ENCODE data around the gene RELN. TPM values are rescaled to one million over a fixed set of nuclear protein-coding genes. Genes with fewer than 3 reads are reported as not detected.
"Not testable (repeated sequence)": the region's sequence is repeated elsewhere in the genome, so short reads cannot be mapped to it uniquely, and the experiment has no call there.

Gene RELN
- total and polyA plus RNA-seq, 2 donors: 0.28 to 0.96 TPM

DNA sequence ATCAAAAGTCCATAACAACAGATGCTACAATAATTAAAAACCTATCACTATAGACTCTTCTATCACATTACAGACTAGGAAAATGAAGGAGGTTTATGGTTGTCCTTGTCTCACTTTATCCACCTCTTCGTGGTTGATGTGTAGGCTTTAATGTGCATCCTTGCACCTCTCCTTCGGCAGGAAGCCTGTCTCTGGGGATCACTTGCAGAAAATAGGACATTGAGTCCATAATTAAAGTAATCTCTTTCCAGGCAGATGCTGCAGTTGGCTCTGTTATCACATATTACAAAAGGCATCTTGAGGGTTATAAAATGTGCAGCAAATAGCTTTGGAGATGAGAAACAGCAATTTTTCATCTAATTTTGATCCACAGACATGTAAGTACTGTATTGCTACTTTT lies 168.4 kb downstream of the RELN start:
- WGBS: 92% methylated on average over 2 of the region's 2 CpGs
- H3K36me3 ChIP-seq (ENCODE audit: control insufficient read depth in 2 of 2, insufficient read depth in 2 of 2, low read length in 1 of 2): no peaks in the 10 kb centered on the region
- DNase-seq (ENCODE audit: low read depth in 6 of 9, low spot score in 9 of 9): no peak
- no peaks in the 10 kb centered on the region for H3K9me3 ChIP-seq (ENCODE audit: control insufficient read depth in 2 of 2, insufficient read depth in 1 of 2, low read length in 1 of 2)
- H3K4me3 ChIP-seq (ENCODE audit: low read length in 2 of 2): no peak overlapping the region
- no peak overlapping the region for H3K27ac ChIP-seq (ENCODE audit: low read depth in 1 of 2, low read length in 1 of 2)
- H3K4me1 ChIP-seq (ENCODE audit: control insufficient read depth in 2 of 2, insufficient read depth in 2 of 2, low read length in 2 of 2): no peaks in the 10 kb centered on the region
- H3K27me3 ChIP-seq (ENCODE audit: control insufficient read depth in 2 of 2, insufficient read depth in 1 of 2, low read length in 1 of 2): no peaks in the 10 kb centered on the region

DNA sequence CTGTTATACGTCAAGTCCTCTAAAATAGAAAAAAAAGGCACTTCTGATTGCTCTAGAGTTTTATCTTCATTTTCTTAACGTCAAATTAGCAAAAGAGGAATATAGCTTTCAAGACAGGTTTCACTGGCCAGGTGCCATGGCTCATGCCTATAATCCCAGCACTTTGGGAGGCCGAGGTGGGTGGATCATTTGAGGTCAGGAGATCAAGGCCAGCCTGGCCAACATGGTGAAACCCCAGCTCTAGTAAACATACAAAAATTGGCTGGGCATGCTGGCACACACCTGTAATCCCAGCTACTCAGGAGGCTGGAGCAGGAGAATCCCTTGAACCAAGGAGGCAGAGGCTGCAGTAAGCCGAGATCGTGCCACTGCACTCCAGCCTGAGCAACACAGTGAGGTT lies 173.5 kb downstream of the RELN start:
- not testable (repeated sequence) for H3K27ac ChIP-seq (ENCODE audit: low read depth in 1 of 2, low read length in 1 of 2); H3K4me3 ChIP-seq (ENCODE audit: low read length in 2 of 2); H3K27me3 ChIP-seq (ENCODE audit: control insufficient read depth in 2 of 2, insufficient read depth in 1 of 2, low read length in 1 of 2); H3K4me1 ChIP-seq (ENCODE audit: control insufficient read depth in 2 of 2, insufficient read depth in 2 of 2, low read length in 2 of 2); H3K9me3 ChIP-seq (ENCODE audit: control insufficient read depth in 2 of 2, insufficient read depth in 1 of 2, low read length in 1 of 2); H3K36me3 ChIP-seq (ENCODE audit: control insufficient read depth in 2 of 2, insufficient read depth in 2 of 2, low read length in 1 of 2); DNase-seq (ENCODE audit: low read depth in 6 of 9, low spot score in 9 of 9)
- WGBS: 93% methylated on average over 5 of the region's 5 CpGs

DNA sequence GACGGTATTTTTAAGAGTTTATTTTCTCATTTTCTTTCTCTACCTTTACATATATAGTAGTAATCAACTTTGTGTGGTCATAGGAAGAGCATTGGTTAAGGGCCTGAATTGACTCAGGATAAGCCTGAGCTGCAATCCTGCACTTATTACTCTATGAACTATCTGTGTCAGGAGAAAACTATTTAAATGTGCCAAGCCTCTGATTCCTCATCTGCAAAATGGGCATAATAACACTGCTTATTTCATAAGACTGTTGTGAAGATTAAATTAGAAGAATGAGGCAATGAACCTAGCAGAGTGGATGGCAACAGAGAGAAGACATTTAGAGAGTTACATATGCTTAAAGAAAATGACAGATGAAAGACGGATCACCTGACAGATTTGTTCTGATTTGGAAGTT lies 175.5 kb downstream of the RELN start:
- Histone ChIP-seq H3K27me3 (ENCODE audit: control insufficient read depth in 2 of 2, insufficient read depth in 1 of 2, low read length in 1 of 2) (no peaks in the 10 kb centered on the region), H3K4me1 (ENCODE audit: control insufficient read depth in 2 of 2, insufficient read depth in 2 of 2, low read length in 2 of 2) (no peaks in the 10 kb centered on the region), H3K9me3 (ENCODE audit: control insufficient read depth in 2 of 2, insufficient read depth in 1 of 2, low read length in 1 of 2) (no peaks in the 10 kb centered on the region), H3K27ac (ENCODE audit: low read depth in 1 of 2, low read length in 1 of 2) (no peak overlapping the region), H3K4me3 (ENCODE audit: low read length in 2 of 2) (no peak overlapping the region), H3K36me3 (ENCODE audit: control insufficient read depth in 2 of 2, insufficient read depth in 2 of 2, low read length in 1 of 2) (no peaks in the 10 kb centered on the region)
- WGBS: 94% methylated on average over 2 of the region's 2 CpGs
- no peak for DNase-seq (ENCODE audit: low read depth in 6 of 9, low spot score in 9 of 9)

DNA sequence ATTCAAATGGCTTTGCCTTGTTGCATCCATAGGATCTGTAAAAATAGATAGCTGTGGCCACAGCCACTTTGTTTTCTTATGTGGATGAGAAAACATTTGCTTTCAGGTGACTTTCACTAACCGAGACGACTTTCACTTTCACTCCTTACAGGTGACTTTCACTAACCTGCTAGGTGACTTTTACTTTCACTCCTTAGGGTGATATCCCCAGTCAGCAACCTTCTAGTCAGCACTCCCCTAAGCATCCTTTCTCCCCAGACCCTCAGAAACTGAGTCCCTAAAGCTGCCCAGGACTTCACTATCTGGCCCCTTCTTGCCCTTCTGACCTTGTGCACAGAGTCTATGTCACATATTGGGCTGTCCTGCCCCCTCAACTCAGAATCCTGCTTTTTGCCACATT lies 177.5 kb downstream of the RELN start:
- 67% methylated on average over 2 of the region's 2 CpGs for WGBS
- H3K27me3 ChIP-seq (ENCODE audit: control insufficient read depth in 2 of 2, insufficient read depth in 1 of 2, low read length in 1 of 2): no peaks in the 10 kb centered on the region

DNA sequence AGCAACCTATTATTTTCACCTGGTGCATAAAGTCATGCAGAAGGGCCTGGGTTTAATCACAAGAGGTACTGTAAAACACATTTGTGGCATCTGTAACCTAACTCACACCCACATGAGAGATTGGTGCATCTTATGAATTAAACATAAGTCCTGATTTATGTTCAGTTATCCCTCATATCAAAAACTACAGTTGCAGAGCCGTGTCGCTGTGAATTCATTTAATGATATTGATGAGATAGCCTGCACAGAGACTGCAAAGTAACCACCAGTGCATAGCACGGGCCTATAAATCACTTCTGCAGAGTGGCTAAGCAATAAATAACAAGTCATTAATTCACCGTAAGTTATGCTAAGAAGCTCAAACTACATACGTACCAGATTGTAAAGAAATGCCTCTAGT lies 178.2 kb downstream of the RELN start:
- WGBS: 88% methylated on average over 5 of the region's 5 CpGs
- Histone ChIP-seq H3K27ac (ENCODE audit: low read depth in 1 of 2, low read length in 1 of 2) (no peak overlapping the region), H3K36me3 (ENCODE audit: control insufficient read depth in 2 of 2, insufficient read depth in 2 of 2, low read length in 1 of 2) (no peaks in the 10 kb centered on the region), H3K27me3 (ENCODE audit: control insufficient read depth in 2 of 2, insufficient read depth in 1 of 2, low read length in 1 of 2) (no peaks in the 10 kb centered on the region), H3K4me1 (ENCODE audit: control insufficient read depth in 2 of 2, insufficient read depth in 2 of 2, low read length in 2 of 2) (no peaks in the 10 kb centered on the region), H3K4me3 (ENCODE audit: low read length in 2 of 2) (no peak overlapping the region), H3K9me3 (ENCODE audit: control insufficient read depth in 2 of 2, insufficient read depth in 1 of 2, low read length in 1 of 2) (no peaks in the 10 kb centered on the region)
- DNase-seq (ENCODE audit: low read depth in 6 of 9, low spot score in 9 of 9): no peak

More for the DNA sequence above, 177.5 kb downstream of the RELN start:
- no peaks in the 10 kb centered on the region for H3K36me3 ChIP-seq (ENCODE audit: control insufficient read depth in 2 of 2, insufficient read depth in 2 of 2, low read length in 1 of 2)
- no peaks in the 10 kb centered on the region for H3K4me1 ChIP-seq (ENCODE audit: control insufficient read depth in 2 of 2, insufficient read depth in 2 of 2, low read length in 2 of 2)
- no peak overlapping the region for H3K4me3 ChIP-seq (ENCODE audit: low read length in 2 of 2)
- no peaks in the 10 kb centered on the region for H3K9me3 ChIP-seq (ENCODE audit: control insufficient read depth in 2 of 2, insufficient read depth in 1 of 2, low read length in 1 of 2)
- H3K27ac ChIP-seq (ENCODE audit: low read depth in 1 of 2, low read length in 1 of 2): no peak overlapping the region
- DNase-seq (ENCODE audit: low read depth in 6 of 9, low spot score in 9 of 9): peak in 1 of 9 donors; percentile 4

DNA sequence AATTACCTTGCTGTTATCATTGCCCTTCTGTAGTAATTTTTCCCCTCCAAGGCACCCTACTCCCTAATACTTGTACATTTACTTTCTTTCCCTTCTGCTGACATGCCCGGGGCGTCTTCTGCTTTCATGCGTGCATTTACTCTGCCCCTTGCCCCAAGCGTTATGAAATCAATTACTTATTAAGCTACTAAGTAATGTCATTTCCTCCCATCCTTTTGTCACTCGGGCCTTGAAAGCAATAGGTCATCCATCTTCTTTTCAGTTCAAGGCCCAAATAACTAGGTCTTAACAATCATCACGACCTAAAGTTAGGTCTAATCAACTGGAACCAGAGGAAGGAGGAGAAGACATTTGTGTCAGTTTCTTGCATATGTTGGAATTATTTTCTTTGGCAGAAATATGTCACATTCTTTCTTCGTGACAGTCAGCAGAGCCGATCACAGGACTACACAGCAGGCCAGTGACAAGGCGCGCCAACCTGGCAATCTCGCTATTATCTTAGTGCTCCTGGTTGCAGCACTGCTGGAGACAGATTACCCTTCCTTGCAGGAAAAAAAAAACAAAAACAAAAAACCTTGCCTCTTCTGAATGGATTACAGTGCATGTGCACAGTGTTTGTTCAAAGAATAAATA lies 179.2 kb downstream of the RELN start:
- DNase-seq (ENCODE audit: low read depth in 6 of 9, low spot score in 9 of 9): no peak
- Histone ChIP-seq H3K27me3 (ENCODE audit: control insufficient read depth in 2 of 2, insufficient read depth in 1 of 2, low read length in 1 of 2) (no peaks in the 10 kb centered on the region), H3K27ac (ENCODE audit: low read depth in 1 of 2, low read length in 1 of 2) (no peak overlapping the region), H3K36me3 (ENCODE audit: control insufficient read depth in 2 of 2, insufficient read depth in 2 of 2, low read length in 1 of 2) (no peaks in the 10 kb centered on the region), H3K4me3 (ENCODE audit: low read length in 2 of 2) (no peak overlapping the region), H3K4me1 (ENCODE audit: control insufficient read depth in 2 of 2, insufficient read depth in 2 of 2, low read length in 2 of 2) (no peaks in the 10 kb centered on the region), H3K9me3 (ENCODE audit: control insufficient read depth in 2 of 2, insufficient read depth in 1 of 2, low read length in 1 of 2) (no peaks in the 10 kb centered on the region)
- 76% methylated on average over 11 of the region's 11 CpGs for WGBS

DNA sequence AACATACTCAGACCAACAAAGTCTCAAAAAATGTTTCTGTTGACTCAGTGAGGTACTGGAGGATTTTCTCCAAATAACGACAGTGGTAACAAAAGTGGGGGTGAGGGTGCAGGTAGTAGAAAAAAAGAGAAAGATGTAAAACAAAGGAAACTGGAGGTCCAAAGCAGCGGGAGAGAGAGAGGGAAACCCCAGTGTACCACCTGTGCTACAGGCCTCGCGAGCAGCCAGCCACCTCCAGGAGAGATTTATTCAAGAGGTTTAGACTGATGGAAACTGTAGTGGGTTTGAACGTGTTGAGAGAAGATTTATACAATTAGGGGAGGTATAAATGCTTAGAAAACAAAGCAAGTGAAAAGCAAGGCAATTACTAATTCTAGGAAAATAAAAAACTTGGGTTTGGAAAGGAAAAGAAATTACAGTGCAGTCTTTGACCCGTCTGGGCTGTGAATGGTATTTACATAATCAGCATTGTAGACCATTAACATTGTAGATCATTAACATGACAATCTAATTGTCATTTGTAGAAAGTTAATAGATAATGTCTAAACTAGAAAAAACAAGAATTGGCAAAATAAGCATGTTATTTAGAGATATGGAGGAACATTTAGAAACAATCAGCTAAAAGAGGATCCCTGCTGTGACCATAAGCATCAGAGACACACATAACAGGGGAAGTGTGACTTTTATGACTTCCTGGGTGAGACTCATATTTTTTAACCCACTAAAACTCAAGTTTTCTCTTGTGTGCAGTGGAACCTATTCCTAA lies 180.0 kb downstream of the RELN start:
- no peaks in the 10 kb centered on the region for H3K27me3 ChIP-seq (ENCODE audit: control insufficient read depth in 2 of 2, insufficient read depth in 1 of 2, low read length in 1 of 2)
- no peak overlapping the region for H3K27ac ChIP-seq (ENCODE audit: low read depth in 1 of 2, low read length in 1 of 2)
- no peak for DNase-seq (ENCODE audit: low read depth in 6 of 9, low spot score in 9 of 9)
- 64% methylated on average over 6 of the region's 6 CpGs for WGBS
- no peaks in the 10 kb centered on the region for H3K9me3 ChIP-seq (ENCODE audit: control insufficient read depth in 2 of 2, insufficient read depth in 1 of 2, low read length in 1 of 2)
- H3K4me1 ChIP-seq (ENCODE audit: control insufficient read depth in 2 of 2, insufficient read depth in 2 of 2, low read length in 2 of 2): no peaks in the 10 kb centered on the region
- no peaks in the 10 kb centered on the region for H3K36me3 ChIP-seq (ENCODE audit: control insufficient read depth in 2 of 2, insufficient read depth in 2 of 2, low read length in 1 of 2)
- no peak overlapping the region for H3K4me3 ChIP-seq (ENCODE audit: low read length in 2 of 2)

DNA sequence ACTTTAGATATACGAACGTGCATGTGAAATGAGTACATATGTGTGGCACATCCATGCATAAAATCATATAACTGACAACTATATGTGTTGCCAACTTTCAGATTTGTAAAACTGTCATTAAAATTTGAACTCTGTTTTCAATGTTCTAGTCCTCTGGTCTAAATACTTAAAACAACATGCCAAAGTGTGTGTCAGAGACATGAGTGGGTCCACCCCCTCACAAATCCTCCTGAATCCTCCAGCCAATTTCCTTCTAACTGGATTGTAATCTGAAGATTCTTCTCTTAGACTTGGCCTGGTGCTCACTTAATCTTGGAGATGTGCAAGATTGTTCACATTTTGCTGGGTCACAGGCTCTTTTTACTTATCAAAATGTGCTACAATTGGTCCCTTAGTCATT lies 184.1 kb downstream of the RELN start:
- H3K4me1 ChIP-seq (ENCODE audit: control insufficient read depth in 2 of 2, insufficient read depth in 2 of 2, low read length in 2 of 2): no peaks in the 10 kb centered on the region
- no peaks in the 10 kb centered on the region for H3K36me3 ChIP-seq (ENCODE audit: control insufficient read depth in 2 of 2, insufficient read depth in 2 of 2, low read length in 1 of 2)
- no peaks in the 10 kb centered on the region for H3K9me3 ChIP-seq (ENCODE audit: control insufficient read depth in 2 of 2, insufficient read depth in 1 of 2, low read length in 1 of 2)
- no peak for DNase-seq (ENCODE audit: low read depth in 6 of 9, low spot score in 9 of 9)
- H3K4me3 ChIP-seq (ENCODE audit: low read length in 2 of 2): no peak overlapping the region
- no peak overlapping the region for H3K27ac ChIP-seq (ENCODE audit: low read depth in 1 of 2, low read length in 1 of 2)
- no peaks in the 10 kb centered on the region for H3K27me3 ChIP-seq (ENCODE audit: control insufficient read depth in 2 of 2, insufficient read depth in 1 of 2, low read length in 1 of 2)
- 95% methylated on average over 2 of the region's 2 CpGs for WGBS

DNA sequence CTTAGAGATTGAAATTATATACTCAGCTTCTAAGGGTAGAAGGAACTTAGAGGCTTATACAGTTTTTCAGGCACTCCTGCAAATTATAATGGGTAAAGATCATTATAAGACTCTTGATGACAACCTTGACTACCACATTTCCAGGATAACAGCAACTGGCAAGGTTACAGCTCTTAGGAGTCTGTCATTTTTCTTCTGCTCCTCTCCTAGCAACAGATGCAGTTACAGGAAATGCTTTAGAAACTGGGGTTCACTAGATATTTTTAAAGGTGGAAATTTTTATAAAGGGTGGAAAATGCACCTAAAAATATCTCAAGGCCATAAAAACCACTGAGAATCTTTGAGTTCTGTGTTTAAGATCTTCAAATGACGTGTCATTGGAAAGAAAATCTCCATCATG lies 185.8 kb downstream of the RELN start:
- DNase-seq (ENCODE audit: low read depth in 6 of 9, low spot score in 9 of 9): no peak
- Histone ChIP-seq H3K27ac (ENCODE audit: low read depth in 1 of 2, low read length in 1 of 2) (no peak overlapping the region), H3K27me3 (ENCODE audit: control insufficient read depth in 2 of 2, insufficient read depth in 1 of 2, low read length in 1 of 2) (no peaks in the 10 kb centered on the region), H3K4me3 (ENCODE audit: low read length in 2 of 2) (no peak overlapping the region), H3K4me1 (ENCODE audit: control insufficient read depth in 2 of 2, insufficient read depth in 2 of 2, low read length in 2 of 2) (no peaks in the 10 kb centered on the region), H3K9me3 (ENCODE audit: control insufficient read depth in 2 of 2, insufficient read depth in 1 of 2, low read length in 1 of 2) (no peaks in the 10 kb centered on the region), H3K36me3 (ENCODE audit: control insufficient read depth in 2 of 2, insufficient read depth in 2 of 2, low read length in 1 of 2) (no peaks in the 10 kb centered on the region)
- WGBS: 78% methylated on average over 1 of the region's 1 CpG

Data from thymus (tissue), 11 donors.